Left ventricle myocardium inferior (tissue), 1 donor: Measurements from ENCODE around the gene STARD3. TPM values are rescaled to one million over a fixed set of nuclear protein-coding genes. Genes with fewer than 3 reads are reported as not detected.

Experiments
- DNase-seq: peaks from one replicate; pipeline ENCODE4 v3.0.0-alpha.2; 2020
- H3K27ac ChIP-seq: fragments of 200-600 bp; replicated peaks from 2 replicates; pipeline ENCODE4 v1.8.0; 2021
- H3K27me3 ChIP-seq: fragments of 200-600 bp; 2 replicates; pipeline ENCODE4 v1.8.0; 2021; ENCODE audit warnings: low read depth
- H3K36me3 ChIP-seq: fragments of 200-600 bp; 2 replicates; pipeline ENCODE4 v1.8.0; 2021
- H3K4me1 ChIP-seq: fragments of 200-600 bp; 2 replicates; pipeline ENCODE4 v1.8.0; 2021
- H3K4me3 ChIP-seq: fragments of 200-600 bp; 2 replicates; pipeline ENCODE4 v1.8.0; 2021; ENCODE audit warnings: mild to moderate bottlenecking, moderate library complexity
- H3K9me3 ChIP-seq: fragments of 200-600 bp; replicated peaks from 2 replicates; pipeline ENCODE4 v1.8.0; 2021
- intact Hi-C: fragments of 100-400 bp; cut with micrococcal nuclease; formaldehyde crosslinking; loops from one replicate; pipeline ENCODE4 v1.11.0; 2022
- total RNA-seq: library from RNA; stranded (reverse); fragmentation: NEBNext Ultra II Directional; extraction: Animal tissue kit (Norgen Biotek cat#: 25700); gene quantifications from one replicate; pipeline ENCODE4 v1.2.1, GENCODE V29; 2021
- TF ChIP-seq, protein P1 (sequence below): fragments of 200-600 bp; IDR thresholded peaks from 2 replicates; pipeline ENCODE4 v1.8.0; 2021; ENCODE audit warnings: antibody characterized with exemption, mild to moderate bottlenecking, borderline replicate concordance
- donor health status: DM: no; HTN: yes; CAD: no; lungs with severe emphysema.

Gene STARD3
- total RNA-seq, 1 donor from 2014 or later, result 15.7 TPM

DNA sequence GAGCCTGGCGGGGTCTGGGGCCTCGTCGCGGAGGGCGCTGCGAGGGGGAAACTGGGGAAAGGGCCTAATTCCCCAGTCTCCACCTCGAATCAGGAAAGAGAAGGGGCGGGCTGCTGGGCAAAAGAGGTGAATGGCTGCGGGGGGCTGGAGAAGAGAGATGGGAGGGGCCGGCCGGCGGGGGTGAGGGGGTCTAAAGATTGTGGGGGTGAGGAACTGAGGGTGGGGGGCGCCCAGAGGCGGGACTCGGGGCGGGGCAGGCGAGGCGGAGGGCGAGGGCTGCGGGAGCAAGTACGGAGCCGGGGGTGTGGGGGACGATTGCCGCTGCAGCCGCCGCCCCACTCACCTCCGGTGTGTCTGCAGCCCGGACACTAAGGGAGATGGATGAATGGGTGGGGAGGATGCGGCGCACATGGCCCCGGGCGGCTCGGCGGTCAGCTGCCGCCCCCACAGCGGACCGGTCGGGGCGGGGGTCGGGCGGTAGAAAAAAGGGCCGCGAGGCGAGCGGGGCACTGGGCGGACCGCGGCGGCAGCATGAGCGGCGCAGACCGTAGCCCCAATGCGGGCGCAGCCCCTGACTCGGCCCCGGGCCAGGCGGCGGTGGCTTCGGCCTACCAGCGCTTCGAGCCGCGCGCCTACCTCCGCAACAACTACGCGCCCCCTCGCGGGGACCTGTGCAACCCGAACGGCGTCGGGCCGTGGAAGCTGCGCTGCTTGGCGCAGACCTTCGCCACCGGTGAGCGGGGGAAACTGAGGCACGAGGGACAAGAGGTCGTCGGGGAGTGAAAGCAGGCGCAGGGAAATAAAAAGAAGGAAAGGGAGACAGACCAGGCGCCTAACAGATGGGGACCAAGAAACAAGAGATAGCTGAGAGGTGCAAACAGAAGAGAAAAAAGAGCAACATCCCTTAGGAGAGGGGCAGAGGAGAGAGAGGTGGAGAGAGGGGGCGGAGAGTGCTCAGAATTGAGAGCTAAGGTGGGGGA is 31.3 kb downstream of the STARD3 start, which contains the start of gene PNMT:
TSS of gene PNMT (plus strand) at position 509 of the 980 bp plus-strand sequence. CDS start at position 532, 23 bp downstream.
- Histone ChIP-seq H3K27me3 (peaks cover 42% of the 10 kb centered on the region), H3K27ac (peak within 1 kb of the TSS; percentile 97), H3K4me3 (peak within 1 kb of the TSS; percentile 76), H3K36me3 (no peaks in the 10 kb centered on the region), H3K4me1 (peaks cover 95% of the 10 kb centered on the region), H3K9me3 (no peaks in the 10 kb centered on the region)
- peak; percentile 79 for DNase-seq
- TF ChIP-seq, protein P1, sequence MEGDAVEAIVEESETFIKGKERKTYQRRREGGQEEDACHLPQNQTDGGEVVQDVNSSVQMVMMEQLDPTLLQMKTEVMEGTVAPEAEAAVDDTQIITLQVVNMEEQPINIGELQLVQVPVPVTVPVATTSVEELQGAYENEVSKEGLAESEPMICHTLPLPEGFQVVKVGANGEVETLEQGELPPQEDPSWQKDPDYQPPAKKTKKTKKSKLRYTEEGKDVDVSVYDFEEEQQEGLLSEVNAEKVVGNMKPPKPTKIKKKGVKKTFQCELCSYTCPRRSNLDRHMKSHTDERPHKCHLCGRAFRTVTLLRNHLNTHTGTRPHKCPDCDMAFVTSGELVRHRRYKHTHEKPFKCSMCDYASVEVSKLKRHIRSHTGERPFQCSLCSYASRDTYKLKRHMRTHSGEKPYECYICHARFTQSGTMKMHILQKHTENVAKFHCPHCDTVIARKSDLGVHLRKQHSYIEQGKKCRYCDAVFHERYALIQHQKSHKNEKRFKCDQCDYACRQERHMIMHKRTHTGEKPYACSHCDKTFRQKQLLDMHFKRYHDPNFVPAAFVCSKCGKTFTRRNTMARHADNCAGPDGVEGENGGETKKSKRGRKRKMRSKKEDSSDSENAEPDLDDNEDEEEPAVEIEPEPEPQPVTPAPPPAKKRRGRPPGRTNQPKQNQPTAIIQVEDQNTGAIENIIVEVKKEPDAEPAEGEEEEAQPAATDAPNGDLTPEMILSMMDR, result peak; percentile 79
- intact Hi-C loops, result no loop called here

DNA sequence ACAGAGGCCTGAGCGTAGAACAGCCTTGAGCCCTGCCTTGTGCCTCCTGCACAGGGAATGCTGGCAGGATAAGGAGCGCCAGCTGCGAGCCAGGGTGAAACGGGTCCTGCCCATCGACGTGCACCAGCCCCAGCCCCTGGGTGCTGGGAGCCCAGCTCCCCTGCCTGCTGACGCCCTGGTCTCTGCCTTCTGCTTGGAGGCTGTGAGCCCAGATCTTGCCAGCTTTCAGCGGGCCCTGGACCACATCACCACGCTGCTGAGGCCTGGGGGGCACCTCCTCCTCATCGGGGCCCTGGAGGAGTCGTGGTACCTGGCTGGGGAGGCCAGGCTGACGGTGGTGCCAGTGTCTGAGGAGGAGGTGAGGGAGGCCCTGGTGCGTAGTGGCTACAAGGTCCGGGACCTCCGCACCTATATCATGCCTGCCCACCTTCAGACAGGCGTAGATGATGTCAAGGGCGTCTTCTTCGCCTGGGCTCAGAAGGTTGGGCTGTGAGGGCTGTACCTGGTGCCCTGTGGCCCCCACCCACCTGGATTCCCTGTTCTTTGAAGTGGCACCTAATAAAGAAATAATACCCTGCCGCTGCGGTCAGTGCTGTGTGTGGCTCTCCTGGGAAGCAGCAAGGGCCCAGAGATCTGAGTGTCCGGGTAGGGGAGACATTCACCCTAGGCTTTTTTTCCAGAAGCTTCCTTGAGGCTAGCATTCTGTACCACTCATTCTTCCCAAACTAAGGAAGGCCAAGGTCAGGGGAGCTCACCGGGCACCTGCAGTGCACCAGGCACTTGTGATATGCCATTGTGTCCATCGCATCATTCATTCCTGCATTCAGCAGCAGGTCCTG is 33.2 kb downstream of the STARD3 start:
- H3K4me1 ChIP-seq, result peaks cover 90% of the 10 kb centered on the region
- intact Hi-C loops, result no loop called here
- peak overlapping the region; percentile 97 for H3K27ac ChIP-seq
- DNase-seq, result no peak
- TF ChIP-seq, protein P1, result no peak
- peaks cover 42% of the 10 kb centered on the region for H3K27me3 ChIP-seq
- H3K9me3 ChIP-seq, result no peaks in the 10 kb centered on the region
- no peaks in the 10 kb centered on the region for H3K36me3 ChIP-seq
- H3K4me3 ChIP-seq, result no peak overlapping the region

DNA sequence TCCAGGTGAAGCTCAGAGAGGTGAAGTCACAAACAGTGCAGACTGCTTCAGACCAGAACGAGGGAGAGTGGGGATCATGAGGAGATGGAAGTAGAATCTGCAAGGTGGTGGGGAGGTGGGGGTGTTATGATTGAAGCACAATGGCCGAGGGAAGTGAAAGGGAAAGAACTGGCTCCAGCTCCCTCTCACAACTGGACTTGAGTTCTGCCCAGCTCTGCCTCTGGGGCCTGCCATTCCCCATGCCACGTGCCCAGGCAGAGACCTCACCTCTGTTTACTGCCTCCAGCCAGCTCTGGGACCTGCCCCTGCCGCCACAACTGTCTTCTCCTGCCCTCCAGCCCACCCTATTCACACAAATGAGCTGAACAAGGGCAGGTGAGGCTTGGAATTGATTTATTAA is 33.8 kb downstream of the STARD3 start:
- intact Hi-C loops, result no loop called here
- Histone ChIP-seq H3K9me3 (no peaks in the 10 kb centered on the region), H3K4me3 (no peak overlapping the region), H3K36me3 (no peaks in the 10 kb centered on the region), H3K27me3 (peaks cover 41% of the 10 kb centered on the region), H3K4me1 (peaks cover 90% of the 10 kb centered on the region), H3K27ac (peak overlapping the region; percentile 97)
- TF ChIP-seq, protein P1, result no peak
- no peak for DNase-seq

DNA sequence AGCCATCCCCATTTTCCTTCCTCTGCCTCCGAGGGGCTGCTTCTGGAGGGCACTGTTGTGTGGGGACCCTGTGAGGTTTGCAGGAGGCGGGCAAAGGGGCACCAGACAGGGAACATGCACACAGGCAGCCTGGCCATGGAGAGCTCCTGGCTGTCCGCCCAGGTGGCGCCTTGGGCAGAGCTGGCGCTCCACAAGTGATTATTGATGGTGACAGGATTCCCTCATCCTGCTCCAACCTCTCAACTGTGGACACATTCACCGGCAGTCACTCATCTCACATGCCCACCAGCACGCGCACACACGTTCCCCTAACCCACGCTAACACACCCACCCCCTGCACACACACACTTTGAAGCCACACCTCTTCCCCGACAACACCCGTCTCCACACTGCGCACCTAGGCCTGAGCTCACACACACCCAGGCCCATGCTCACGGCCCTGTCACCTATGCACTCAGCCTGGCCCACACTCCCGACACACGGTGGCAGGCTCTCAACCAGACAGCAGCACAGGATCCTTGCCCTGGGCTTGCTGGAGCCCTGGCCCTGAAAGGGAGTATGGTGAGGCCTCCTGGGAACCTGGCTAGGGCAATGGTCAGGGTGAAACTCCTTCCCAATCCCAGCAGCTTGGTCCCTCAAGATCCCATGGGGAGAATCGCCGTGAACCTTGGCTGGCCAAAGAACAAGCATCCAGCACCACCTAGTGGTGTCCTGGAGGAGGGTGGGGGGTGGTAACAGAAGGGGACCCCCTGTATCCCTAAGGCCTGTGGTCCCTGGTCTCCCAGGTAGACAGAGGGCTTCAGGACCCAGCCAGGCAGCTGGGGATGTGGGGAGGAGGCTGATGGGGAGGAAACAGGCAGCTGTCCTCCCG is 34.9 kb downstream of the STARD3 start:
- H3K27me3 ChIP-seq, result peaks cover 29% of the 10 kb centered on the region
- H3K27ac ChIP-seq, result peak overlapping the region; percentile 97
- peak; percentile 69 for DNase-seq
- H3K36me3 ChIP-seq, result no peaks in the 10 kb centered on the region
- H3K9me3 ChIP-seq, result no peaks in the 10 kb centered on the region
- intact Hi-C loops, result no loop called here
- peaks cover 90% of the 10 kb centered on the region for H3K4me1 ChIP-seq
- no peak overlapping the region for H3K4me3 ChIP-seq
- TF ChIP-seq, protein P1, result peak; percentile 67
